Panc1 (cell line): Measurements from ENCODE around the gene MYO1H.

Experiments used
- POLR2AphosphoS5 ChIP-seq: IDR thresholded peaks from 2 replicates; pipeline ENCODE4 v1.6.1; 2012; ENCODE audit warnings: mild to moderate bottlenecking, low read depth, low read length, moderate library complexity
- SIN3A ChIP-seq: IDR thresholded peaks from 2 replicates; pipeline ENCODE4 v1.6.1; 2012; ENCODE audit warnings: low read depth, mild to moderate bottlenecking, low read length, moderate library complexity, borderline replicate concordance; ENCODE audit not compliant: insufficient read depth
- TCF7L2 ChIP-seq: IDR thresholded peaks from 2 replicates; pipeline ENCODE4 v1.6.1; 2011; ENCODE audit warnings: mild to moderate bottlenecking, low read depth, low read length, inconsistent platforms
- TF ChIP-seq, protein P1 (sequence below): fragments of 450-650 bp; IDR thresholded peaks from 2 replicates; pipeline ENCODE4 v1.5.1; 2017; ENCODE audit warnings: mild to moderate bottlenecking
- TF ChIP-seq, protein P2 (sequence below), 2 experiments: IDR thresholded peaks; 2 replicates each; pipeline ENCODE4 v1.6.1; 2011 to 2012; ENCODE audit warnings: low read depth in 2 of 2, control low read depth in 1 of 2, low read length in 1 of 2, mild to moderate bottlenecking in 1 of 2, moderate library complexity in 1 of 2; ENCODE audit not compliant: insufficient read depth in 1 of 2

DNA sequence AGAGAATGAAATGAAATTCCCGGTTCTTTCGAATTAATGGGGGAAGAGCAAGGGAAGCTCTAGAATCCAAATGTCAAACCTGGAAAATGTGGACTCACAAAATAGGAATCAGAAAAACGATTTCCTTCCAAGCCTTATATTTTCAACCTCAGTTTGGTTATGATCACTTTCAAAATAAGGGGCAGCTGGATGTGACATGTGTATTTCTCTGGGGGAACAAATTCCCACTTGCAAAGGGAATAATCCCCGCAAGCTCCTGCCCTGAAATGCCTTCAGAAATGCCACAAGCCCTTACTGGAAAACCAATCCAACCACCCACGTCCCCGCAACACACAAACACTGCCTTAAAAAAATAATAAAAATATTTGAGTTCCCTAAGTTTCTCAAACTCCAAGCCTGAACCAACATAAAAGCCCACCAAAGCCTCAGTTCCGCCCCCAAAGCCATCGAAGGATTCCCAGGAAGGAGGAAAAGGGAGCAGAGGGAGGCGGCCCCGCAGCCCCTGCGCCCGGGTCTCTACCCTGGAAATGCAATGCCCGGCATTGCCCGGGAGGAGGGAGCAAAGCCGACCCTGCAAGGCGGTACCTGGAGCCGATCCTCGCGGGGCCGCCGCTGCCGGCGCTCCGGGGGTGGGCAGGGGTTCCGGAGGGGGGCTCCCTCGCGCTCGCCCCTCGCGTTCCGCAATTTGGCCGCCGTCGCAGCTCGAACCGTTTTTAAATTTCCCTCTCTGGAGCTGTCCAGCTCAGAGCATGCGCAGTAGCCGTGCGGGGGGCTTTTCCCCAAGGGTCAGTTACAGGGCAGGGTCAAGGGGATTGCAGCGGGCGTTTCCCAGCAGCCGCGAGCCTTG, 38.9 kb upstream of the MYO1H start, which contains the start of gene FOXN4:
- TF ChIP-seq, protein P1, sequence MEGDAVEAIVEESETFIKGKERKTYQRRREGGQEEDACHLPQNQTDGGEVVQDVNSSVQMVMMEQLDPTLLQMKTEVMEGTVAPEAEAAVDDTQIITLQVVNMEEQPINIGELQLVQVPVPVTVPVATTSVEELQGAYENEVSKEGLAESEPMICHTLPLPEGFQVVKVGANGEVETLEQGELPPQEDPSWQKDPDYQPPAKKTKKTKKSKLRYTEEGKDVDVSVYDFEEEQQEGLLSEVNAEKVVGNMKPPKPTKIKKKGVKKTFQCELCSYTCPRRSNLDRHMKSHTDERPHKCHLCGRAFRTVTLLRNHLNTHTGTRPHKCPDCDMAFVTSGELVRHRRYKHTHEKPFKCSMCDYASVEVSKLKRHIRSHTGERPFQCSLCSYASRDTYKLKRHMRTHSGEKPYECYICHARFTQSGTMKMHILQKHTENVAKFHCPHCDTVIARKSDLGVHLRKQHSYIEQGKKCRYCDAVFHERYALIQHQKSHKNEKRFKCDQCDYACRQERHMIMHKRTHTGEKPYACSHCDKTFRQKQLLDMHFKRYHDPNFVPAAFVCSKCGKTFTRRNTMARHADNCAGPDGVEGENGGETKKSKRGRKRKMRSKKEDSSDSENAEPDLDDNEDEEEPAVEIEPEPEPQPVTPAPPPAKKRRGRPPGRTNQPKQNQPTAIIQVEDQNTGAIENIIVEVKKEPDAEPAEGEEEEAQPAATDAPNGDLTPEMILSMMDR = no peak
- TF ChIP-seq POLR2AphosphoS5 = no peak
- no peak for TF ChIP-seq SIN3A
- TF ChIP-seq, protein P2, sequence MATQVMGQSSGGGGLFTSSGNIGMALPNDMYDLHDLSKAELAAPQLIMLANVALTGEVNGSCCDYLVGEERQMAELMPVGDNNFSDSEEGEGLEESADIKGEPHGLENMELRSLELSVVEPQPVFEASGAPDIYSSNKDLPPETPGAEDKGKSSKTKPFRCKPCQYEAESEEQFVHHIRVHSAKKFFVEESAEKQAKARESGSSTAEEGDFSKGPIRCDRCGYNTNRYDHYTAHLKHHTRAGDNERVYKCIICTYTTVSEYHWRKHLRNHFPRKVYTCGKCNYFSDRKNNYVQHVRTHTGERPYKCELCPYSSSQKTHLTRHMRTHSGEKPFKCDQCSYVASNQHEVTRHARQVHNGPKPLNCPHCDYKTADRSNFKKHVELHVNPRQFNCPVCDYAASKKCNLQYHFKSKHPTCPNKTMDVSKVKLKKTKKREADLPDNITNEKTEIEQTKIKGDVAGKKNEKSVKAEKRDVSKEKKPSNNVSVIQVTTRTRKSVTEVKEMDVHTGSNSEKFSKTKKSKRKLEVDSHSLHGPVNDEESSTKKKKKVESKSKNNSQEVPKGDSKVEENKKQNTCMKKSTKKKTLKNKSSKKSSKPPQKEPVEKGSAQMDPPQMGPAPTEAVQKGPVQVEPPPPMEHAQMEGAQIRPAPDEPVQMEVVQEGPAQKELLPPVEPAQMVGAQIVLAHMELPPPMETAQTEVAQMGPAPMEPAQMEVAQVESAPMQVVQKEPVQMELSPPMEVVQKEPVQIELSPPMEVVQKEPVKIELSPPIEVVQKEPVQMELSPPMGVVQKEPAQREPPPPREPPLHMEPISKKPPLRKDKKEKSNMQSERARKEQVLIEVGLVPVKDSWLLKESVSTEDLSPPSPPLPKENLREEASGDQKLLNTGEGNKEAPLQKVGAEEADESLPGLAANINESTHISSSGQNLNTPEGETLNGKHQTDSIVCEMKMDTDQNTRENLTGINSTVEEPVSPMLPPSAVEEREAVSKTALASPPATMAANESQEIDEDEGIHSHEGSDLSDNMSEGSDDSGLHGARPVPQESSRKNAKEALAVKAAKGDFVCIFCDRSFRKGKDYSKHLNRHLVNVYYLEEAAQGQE (IDR thresholded peaks at IDR 0.05; ENCODE audit: insufficient read depth in 1 of 2, low read depth in 2 of 2, low read length in 1 of 2) = peak; percentile 68 to 85
- no peak for TF ChIP-seq TCF7L2
